Measurements from ENCODE around the gene RIT1. TPM values are rescaled to one million over a fixed set of nuclear protein-coding genes. Genes with fewer than 3 reads are reported as not detected.
A peak's percentile ranks its signal among the peaks of the same experiment; 100 is the strongest.

Gene RIT1
- total and polyA plus RNA-seq, 7 donors: 5.1 to 16.9 (median 11.1) TPM

DNA sequence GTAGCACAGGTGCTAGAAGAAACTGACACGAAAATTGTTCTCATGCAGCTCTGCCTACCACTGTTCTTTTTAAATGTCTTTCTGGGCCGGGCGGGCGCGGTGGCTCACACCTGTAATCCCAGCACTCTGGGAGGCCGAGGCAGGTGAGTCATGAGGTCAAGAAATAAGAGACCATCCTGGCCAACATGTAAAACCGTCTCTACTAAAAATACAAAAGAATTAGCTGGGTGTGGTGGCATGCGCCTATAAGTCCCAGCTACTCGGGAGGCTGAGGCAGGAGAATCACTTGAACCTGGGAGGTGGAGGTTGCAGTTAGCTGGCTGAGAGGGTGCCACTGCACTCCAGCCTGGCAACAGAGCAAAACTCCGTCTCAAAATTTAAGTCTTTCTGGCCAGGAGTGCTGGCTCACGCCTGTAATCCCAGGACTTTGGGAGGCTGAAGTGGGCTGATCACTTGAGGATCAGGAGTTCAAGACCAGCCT lies 947 bp upstream of the RIT1 start:
- Histone ChIP-seq H3K4me1 (peaks cover 12% of the 10 kb centered on the region), H3K36me3 (ENCODE audit: insufficient read depth in 1 of 2, low read depth in 1 of 2) (peaks cover 15 to 86% of the 10 kb centered on the region in 2 donors), H3K27ac (peak overlapping the region; percentile 81), H3K27me3 (ENCODE audit: insufficient read depth in 3 of 3, low read length in 2 of 3) (no peaks in the 10 kb centered on the region), H3K4me3 (peak overlapping the region; percentile 74), H3K9me3 (no peaks in the 10 kb centered on the region)
- peak in 3 of 4 donors; percentile 18 to 29 (median 25) for ATAC-seq
- intact Hi-C loops (cut with DNase I): loop anchor here in 1 of 2 donors (5.0 kb wide), 1 partner anchor 55 kb away; the partner anchor contains the start of genes GON4L and SYT11
- WGBS, 3 donors: 69 to 85% (median 77%) methylated on average over 11 of the region's 11 CpGs
- no peak for DNase-seq
- TF ChIP-seq, protein P1, sequence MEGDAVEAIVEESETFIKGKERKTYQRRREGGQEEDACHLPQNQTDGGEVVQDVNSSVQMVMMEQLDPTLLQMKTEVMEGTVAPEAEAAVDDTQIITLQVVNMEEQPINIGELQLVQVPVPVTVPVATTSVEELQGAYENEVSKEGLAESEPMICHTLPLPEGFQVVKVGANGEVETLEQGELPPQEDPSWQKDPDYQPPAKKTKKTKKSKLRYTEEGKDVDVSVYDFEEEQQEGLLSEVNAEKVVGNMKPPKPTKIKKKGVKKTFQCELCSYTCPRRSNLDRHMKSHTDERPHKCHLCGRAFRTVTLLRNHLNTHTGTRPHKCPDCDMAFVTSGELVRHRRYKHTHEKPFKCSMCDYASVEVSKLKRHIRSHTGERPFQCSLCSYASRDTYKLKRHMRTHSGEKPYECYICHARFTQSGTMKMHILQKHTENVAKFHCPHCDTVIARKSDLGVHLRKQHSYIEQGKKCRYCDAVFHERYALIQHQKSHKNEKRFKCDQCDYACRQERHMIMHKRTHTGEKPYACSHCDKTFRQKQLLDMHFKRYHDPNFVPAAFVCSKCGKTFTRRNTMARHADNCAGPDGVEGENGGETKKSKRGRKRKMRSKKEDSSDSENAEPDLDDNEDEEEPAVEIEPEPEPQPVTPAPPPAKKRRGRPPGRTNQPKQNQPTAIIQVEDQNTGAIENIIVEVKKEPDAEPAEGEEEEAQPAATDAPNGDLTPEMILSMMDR (IDR thresholded peaks at IDR 0.05): no peak

DNA sequence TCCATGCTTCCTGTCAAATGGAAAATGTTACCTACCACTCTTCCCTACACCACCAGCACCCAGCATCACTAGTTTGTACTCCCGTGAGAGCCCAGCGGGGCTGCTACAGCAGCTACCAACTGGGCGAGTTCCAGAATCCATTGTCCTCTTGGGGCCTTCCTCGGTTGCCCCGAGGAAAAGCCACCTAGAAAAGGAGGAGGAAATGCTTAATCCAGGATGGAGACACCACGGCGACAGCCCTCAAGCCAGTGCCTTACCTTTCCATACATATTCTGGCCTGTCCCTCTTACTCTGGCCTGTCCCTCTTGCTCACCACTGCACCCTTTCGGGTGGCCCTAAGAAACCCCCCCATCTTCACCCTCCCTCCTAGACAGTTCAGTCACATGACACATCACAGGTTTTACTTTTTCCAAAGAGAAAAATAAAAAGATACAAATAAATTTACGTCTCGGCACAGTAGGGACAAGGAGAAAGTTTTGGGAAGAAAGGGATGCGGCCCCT lies 478 bp downstream of the RIT1 start:
- Histone ChIP-seq H3K36me3 (ENCODE audit: insufficient read depth in 1 of 2, low read depth in 1 of 2) (peaks cover 7 to 86% of the 10 kb centered on the region in 2 donors), H3K9me3 (no peaks in the 10 kb centered on the region), H3K27ac (peak overlapping the region; percentile 81), H3K4me3 (peak overlapping the region; percentile 74), H3K4me1 (peaks cover 12% of the 10 kb centered on the region), H3K27me3 (ENCODE audit: insufficient read depth in 3 of 3, low read length in 2 of 3) (no peaks in the 10 kb centered on the region)
- peak; percentile 58 to 74 (median 62) for ATAC-seq
- intact Hi-C loops (cut with DNase I): loop anchor here in 1 of 2 donors (5.0 kb wide), 1 partner anchor 53 kb away; the partner anchor contains the start of genes GON4L and SYT11
- TF ChIP-seq, protein P1 (IDR thresholded peaks at IDR 0.05): no peak
- WGBS, 3 donors: 2 to 4% (median 3%) methylated on average over 10 to 11 of the region's 11 CpGs
- DNase-seq: no peak

DNA sequence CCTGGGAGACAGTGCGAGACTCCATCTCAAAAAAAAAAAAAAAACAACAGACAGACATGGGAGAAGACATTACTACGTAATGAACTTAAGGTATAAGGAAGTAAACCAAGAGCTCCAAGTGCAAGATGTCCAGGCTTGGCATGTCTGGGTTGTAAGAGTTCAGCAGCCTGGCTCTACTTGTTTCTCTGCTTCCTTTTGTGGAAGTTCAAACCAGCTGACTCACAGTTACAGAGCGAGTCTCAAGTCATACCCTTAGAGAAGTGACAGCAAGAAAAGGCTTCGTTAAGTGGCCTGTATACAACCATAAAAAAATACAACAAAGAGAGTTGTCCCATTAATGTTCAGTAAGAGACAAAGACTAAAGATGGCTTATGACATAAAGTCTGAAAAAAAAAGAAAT lies 1.3 kb downstream of the RIT1 start:
- H3K4me1 ChIP-seq: peaks cover 12% of the 10 kb centered on the region
- TF ChIP-seq, protein P1 (IDR thresholded peaks at IDR 0.05): no peak
- H3K27me3 ChIP-seq (ENCODE audit: insufficient read depth in 3 of 3, low read length in 2 of 3): no peaks in the 10 kb centered on the region
- 71 to 89% (median 78%) methylated on average over 4 of the region's 4 CpGs for WGBS, 3 donors
- DNase-seq (no peak), ATAC-seq (peak in 3 of 4 donors; percentile 20 to 33 (median 26))
- intact Hi-C loops (cut with DNase I): loop anchor here in 1 of 2 donors (5.0 kb wide), 1 partner anchor 53 kb away; the partner anchor contains the start of genes GON4L and SYT11
- H3K9me3 ChIP-seq: no peaks in the 10 kb centered on the region
- H3K27ac ChIP-seq: peak overlapping the region; percentile 81
- peaks cover 9 to 86% of the 10 kb centered on the region in 2 donors for H3K36me3 ChIP-seq (ENCODE audit: insufficient read depth in 1 of 2, low read depth in 1 of 2)
- peak overlapping the region; percentile 74 for H3K4me3 ChIP-seq

DNA sequence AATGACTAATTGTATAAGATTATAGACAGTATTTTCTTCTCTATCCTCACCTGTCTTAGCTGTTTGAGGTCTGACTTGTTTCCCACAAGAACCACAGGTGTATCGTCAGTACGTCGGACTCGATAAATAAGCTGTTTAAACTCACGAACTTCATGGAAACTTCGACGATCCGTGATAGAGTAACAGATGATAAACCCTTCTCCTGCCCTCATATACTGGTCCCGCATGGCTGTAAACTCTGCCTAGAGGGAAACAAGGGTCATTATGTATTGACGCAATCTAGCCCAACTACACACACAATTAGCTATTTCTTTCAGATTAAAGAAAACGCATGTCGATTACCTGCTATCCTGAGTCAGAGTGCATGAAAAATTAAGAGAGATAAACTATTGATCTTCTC lies 6.9 kb downstream of the RIT1 start:
- TF ChIP-seq, protein P1 (IDR thresholded peaks at IDR 0.05): no peak
- Histone ChIP-seq H3K4me3 (no peak overlapping the region), H3K36me3 (ENCODE audit: insufficient read depth in 1 of 2, low read depth in 1 of 2) (peaks cover 6 to 100% of the 10 kb centered on the region in 2 donors), H3K4me1 (no peaks in the 10 kb centered on the region), H3K27ac (no peak overlapping the region), H3K9me3 (no peaks in the 10 kb centered on the region), H3K27me3 (ENCODE audit: insufficient read depth in 3 of 3, low read length in 2 of 3) (no peaks in the 10 kb centered on the region)
- ATAC-seq: no peak
- 94 to 95% (median 94%) methylated on average over 12 of the region's 12 CpGs for WGBS, 3 donors
- no peak for DNase-seq
- intact Hi-C loops (cut with DNase I): no loop called here

Measured in psoas muscle (tissue), 8 donors.